Measurements from ENCODE around the gene EDDM13. TPM values are rescaled to one million over a fixed set of nuclear protein-coding genes. Genes with fewer than 3 reads are reported as not detected.
"Not testable (repeated sequence)": the region's sequence is repeated elsewhere in the genome, so short reads cannot be mapped to it uniquely, and the experiment has no call there.

EDDM13 gene
- polyA plus RNA-seq, 6 donors from 2014 or later = not detected

GRCh38 chr19:56316728-56317127 lies 44.2 kb downstream of the EDDM13 start:
- H3K36me3 Mint-ChIP-seq = no peaks in the 10 kb centered on the region
- DNase-seq = no peak
- no peak for ATAC-seq (ENCODE audit: low read depth in 2 of 2)
- H3K27ac Mint-ChIP-seq = peak overlapping the region in 2 of 6 donors; percentile 33 to 72
- peaks cover 18 to 25% (median 20%) of the 10 kb centered on the region in 3 donors for H3K4me1 Mint-ChIP-seq
- H3K4me3 Mint-ChIP-seq = peak overlapping the region in 4 of 8 donors; percentile 15 to 96 (median 83)
- H3K27me3 Mint-ChIP-seq = no peaks in the 10 kb centered on the region
- H3K9me3 Mint-ChIP-seq = no peaks in the 10 kb centered on the region

DNA sequence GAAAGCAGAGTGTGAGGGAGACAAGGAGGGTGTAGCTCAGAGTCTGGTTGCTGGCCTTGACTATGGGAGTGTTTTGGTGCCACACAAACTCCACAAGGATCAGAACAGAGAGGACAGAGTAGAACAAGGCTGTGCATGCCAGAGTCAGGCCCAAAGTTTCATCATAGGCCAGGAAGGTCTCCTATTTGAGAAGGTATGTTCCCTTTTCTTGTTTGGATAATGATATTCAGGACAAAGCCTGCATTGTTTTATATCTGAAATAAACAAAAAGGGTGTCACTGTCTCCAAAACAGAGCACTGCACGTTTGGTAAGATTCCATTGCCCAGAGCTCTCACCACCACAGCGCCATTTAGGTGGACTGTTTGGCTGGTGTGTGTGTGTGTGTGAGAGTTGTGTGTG lies 45.2 kb downstream of the EDDM13 start:
- Mint-ChIP-seq H3K4me3 (peak overlapping the region in 2 of 8 donors; percentile 20 to 62), H3K4me1 (peaks cover 26 to 33% (median 29%) of the 10 kb centered on the region in 3 donors), H3K36me3 (no peaks in the 10 kb centered on the region), H3K27me3 (no peaks in the 10 kb centered on the region), H3K9me3 (no peaks in the 10 kb centered on the region), H3K27ac (no peak overlapping the region)
- DNase-seq (no peak), ATAC-seq (ENCODE audit: low read depth in 2 of 2) (no peak)

DNA sequence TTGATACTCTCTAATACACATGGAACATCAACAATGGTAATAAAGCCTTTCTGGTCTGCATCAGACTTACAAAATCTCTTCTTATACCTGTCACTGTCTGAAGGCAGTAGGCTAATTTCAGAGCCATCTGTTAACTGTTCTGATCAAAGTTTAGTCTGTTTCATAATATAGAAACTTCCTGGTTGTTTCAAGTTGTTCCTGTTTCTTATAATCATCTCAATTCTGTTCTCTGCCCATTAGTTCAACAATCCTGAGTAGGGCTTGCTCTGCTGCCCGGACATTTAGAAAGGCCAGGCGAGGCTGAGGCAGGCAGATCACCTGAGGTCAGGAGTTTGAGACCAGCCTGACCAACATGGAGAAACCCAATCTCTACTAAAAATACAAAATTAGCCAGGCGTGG lies 47.4 kb downstream of the EDDM13 start:
- Mint-ChIP-seq H3K4me1 (peaks cover 15 to 24% (median 23%) of the 10 kb centered on the region in 3 donors), H3K27me3 (no peaks in the 10 kb centered on the region), H3K4me3 (peak overlapping the region in 1 of 8 donors; percentile 40), H3K27ac (peak overlapping the region in 1 of 6 donors; percentile 13), H3K36me3 (no peaks in the 10 kb centered on the region), H3K9me3 (peaks cover 0 to 6% (median 0%) of the 10 kb centered on the region in 7 donors)
- ATAC-seq (ENCODE audit: low read depth in 2 of 2) (no peak), DNase-seq (no peak)

DNA sequence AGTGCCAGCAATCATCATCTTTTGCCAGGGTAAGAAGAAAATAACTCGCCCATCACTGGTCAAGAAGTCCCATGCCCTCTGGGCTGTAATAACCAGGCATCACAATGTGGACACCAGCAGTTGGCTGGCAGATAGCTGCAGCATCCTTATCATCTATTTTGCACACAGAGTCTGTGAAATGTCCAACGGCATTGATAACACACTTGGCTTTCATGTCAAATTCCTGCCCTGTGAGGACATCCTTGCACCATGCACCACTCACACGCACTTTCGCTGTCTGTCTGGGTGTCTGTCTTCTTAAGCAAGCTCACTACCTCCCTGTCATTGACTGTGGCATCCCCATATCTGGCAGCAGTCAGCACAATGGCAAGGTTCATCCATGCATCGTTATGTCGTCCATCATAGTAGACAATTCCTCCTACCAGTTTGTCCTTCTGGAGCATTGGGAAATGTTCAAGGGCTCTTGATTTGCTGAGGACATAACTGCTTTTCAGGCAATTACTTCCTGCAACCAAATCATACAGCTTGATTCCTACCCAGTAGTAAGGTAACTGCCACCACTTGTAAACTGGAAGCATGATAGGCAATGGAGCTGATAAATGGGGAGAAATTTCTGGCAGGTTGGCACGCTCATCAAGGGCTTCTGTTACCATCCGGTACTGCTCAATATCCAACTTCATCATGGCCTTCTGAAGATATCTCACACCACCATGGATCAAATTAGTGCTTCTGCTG lies 48.9 kb downstream of the EDDM13 start:
- peak overlapping the region in 3 of 6 donors; percentile 5 to 88 (median 51) for H3K27ac Mint-ChIP-seq
- DNase-seq (no peak), ATAC-seq (ENCODE audit: low read depth in 2 of 2) (no peak)
- H3K4me1 Mint-ChIP-seq = peaks cover 10 to 14% (median 10%) of the 10 kb centered on the region in 3 donors
- no peaks in the 10 kb centered on the region for H3K36me3 Mint-ChIP-seq
- H3K9me3 Mint-ChIP-seq = peaks cover 0 to 6% (median 0%) of the 10 kb centered on the region in 7 donors
- H3K27me3 Mint-ChIP-seq = no peaks in the 10 kb centered on the region
- H3K4me3 Mint-ChIP-seq = peak overlapping the region in 2 of 8 donors; percentile 5 to 49

DNA sequence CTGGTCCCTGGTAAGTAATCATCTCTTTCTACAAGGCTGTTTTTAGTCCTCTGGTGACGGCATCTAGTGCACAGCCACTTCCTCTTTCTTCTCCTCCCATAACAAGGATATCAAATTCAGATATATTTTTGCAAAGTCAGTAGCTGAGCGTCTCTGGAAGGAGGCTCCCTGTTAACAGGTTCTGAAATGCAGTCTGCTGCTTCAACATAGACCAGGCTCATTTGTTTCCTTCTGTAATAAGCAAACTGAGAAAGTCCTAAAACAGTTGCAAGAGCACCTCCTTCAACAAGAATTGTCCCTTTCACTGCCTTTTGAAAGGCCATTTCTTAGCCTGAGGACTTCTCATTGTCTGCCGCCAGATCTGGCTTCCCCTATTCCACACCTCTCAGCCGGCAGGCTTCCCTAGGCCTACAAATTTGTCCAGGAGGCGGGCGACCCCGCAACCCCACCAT lies 49.5 kb downstream of the EDDM13 start:
- H3K4me1 Mint-ChIP-seq = peaks cover 10 to 14% (median 10%) of the 10 kb centered on the region in 3 donors
- no peaks in the 10 kb centered on the region for H3K27me3 Mint-ChIP-seq
- H3K4me3 Mint-ChIP-seq = peak overlapping the region in 2 of 8 donors; percentile 5 to 49
- peak overlapping the region in 5 of 6 donors; percentile 1 to 88 (median 51) for H3K27ac Mint-ChIP-seq
- ATAC-seq (ENCODE audit: low read depth in 2 of 2) = peak; percentile 69 to 79
- DNase-seq = peak; percentile 12
- no peaks in the 10 kb centered on the region for H3K36me3 Mint-ChIP-seq
- H3K9me3 Mint-ChIP-seq = peaks cover 0 to 6% (median 0%) of the 10 kb centered on the region in 7 donors

DNA sequence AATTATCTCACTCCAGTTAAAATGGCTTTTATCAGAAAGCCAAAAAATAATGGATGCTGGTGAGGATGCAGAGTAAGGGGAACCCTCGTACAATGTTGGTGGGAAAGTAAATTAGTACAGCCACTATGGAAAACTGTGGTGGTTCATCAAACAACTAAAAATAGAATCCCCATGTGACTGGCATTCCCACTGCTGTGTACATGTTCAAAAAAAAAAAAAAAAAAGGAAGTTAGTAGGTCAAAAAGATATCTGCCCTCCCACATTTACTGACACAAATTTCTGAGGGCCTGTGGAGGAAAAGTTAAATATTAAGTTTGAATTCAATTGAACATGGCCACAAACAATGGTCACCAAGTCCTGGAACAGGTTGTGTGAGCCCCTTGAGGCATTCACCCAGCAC lies 51.9 kb downstream of the EDDM13 start:
- DNase-seq (no peak), ATAC-seq (ENCODE audit: low read depth in 2 of 2) (no peak)
- no peak overlapping the region for H3K27ac Mint-ChIP-seq
- peaks cover 0 to 6% (median 0%) of the 10 kb centered on the region in 7 donors for H3K9me3 Mint-ChIP-seq
- no peaks in the 10 kb centered on the region for H3K36me3 Mint-ChIP-seq
- peaks cover 10 to 14% (median 10%) of the 10 kb centered on the region in 3 donors for H3K4me1 Mint-ChIP-seq
- H3K27me3 Mint-ChIP-seq = no peaks in the 10 kb centered on the region
- no peak overlapping the region for H3K4me3 Mint-ChIP-seq

GRCh38 chr19:56332695-56333094 lies 60.1 kb downstream of the EDDM13 start:
- Mint-ChIP-seq H3K27me3 (peaks cover 9 to 17% (median 13%) of the 10 kb centered on the region in 3 donors), H3K27ac (no peak overlapping the region), H3K9me3 (peaks cover 0 to 18% (median 2%) of the 10 kb centered on the region in 7 donors), H3K4me1 (no peaks in the 10 kb centered on the region), H3K36me3 (peaks cover 0 to 5% of the 10 kb centered on the region in 2 donors), H3K4me3 (no peak overlapping the region)
- DNase-seq = no peak
- no peak for ATAC-seq (ENCODE audit: low read depth in 2 of 2)

DNA sequence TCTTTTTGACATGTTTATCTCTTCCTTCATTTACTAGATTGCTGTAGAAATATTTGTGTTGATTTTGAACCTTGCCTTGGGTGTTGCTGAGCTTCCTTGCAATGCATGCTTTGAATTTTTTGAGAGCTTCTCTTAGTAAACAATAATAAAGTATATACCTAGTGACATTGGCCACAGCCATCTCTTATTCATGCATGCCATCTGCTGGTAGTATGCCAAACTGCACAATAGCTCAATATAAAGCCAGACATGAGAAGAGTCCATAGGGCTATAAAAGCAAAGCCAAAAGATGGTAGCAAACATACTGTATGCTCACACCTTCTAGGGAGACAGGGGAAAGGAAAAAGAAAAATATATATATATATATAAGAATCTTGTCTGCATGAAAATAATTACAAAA lies 61.0 kb downstream of the EDDM13 start:
- ATAC-seq (ENCODE audit: low read depth in 2 of 2) = peak; percentile 61 to 68
- Mint-ChIP-seq H3K9me3 (peaks cover 0 to 18% (median 2%) of the 10 kb centered on the region in 7 donors), H3K27me3 (peaks cover 9 to 17% (median 14%) of the 10 kb centered on the region in 3 donors), H3K36me3 (peaks cover 0 to 5% of the 10 kb centered on the region in 2 donors), H3K27ac (no peak overlapping the region), H3K4me1 (no peaks in the 10 kb centered on the region), H3K4me3 (no peak overlapping the region)
- peak; percentile 51 for DNase-seq

GRCh38 chr19:56335371-56335770 lies 62.8 kb downstream of the EDDM13 start:
- H3K4me1 Mint-ChIP-seq; ATAC-seq (ENCODE audit: low read depth in 2 of 2); H3K4me3 Mint-ChIP-seq; H3K27ac Mint-ChIP-seq; DNase-seq; H3K36me3 Mint-ChIP-seq: not testable (repeated sequence)
- Mint-ChIP-seq H3K27me3 (peaks cover 9 to 17% (median 14%) of the 10 kb centered on the region in 3 donors), H3K9me3 (peaks cover 0 to 18% (median 2%) of the 10 kb centered on the region in 7 donors)

DNA sequence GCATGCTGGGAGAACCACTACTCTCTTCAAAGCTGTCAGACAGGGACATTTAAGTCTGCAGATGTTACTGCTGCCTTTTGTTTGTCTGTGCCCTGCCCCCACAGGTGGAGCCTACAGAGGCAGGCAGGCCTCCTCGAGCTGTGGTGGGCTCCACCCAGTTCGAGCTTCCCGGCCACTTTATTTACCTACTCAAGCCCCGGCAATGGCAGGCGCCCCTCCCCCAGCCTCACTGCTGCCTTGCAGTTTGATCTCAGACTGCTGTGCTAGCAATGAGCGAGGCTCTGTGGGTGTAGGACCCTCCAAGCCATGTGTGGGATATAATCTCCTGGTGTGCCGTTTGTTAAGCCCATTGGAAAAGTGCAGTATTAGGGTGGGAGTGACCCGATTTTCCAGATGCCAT lies 64.5 kb downstream of the EDDM13 start:
- H3K9me3 Mint-ChIP-seq = peaks cover 0 to 27% (median 7%) of the 10 kb centered on the region in 7 donors
- not testable (repeated sequence) for H3K36me3 Mint-ChIP-seq; ATAC-seq (ENCODE audit: low read depth in 2 of 2); H3K4me3 Mint-ChIP-seq; H3K27ac Mint-ChIP-seq; DNase-seq; H3K4me1 Mint-ChIP-seq
- peaks cover 6 to 18% (median 15%) of the 10 kb centered on the region in 3 donors for H3K27me3 Mint-ChIP-seq

GRCh38 chr19:56339031-56339430 lies 66.5 kb downstream of the EDDM13 start:
- not testable (repeated sequence) for H3K4me1 Mint-ChIP-seq; H3K4me3 Mint-ChIP-seq; ATAC-seq (ENCODE audit: low read depth in 2 of 2); DNase-seq; H3K36me3 Mint-ChIP-seq; H3K27ac Mint-ChIP-seq
- Mint-ChIP-seq H3K9me3 (peaks cover 0 to 22% (median 15%) of the 10 kb centered on the region in 7 donors), H3K27me3 (peaks cover 4 to 26% (median 6%) of the 10 kb centered on the region in 3 donors)

- H3K27ac Mint-ChIP-seq = no peak overlapping the region
These were observed 69.4 kb downstream of the EDDM13 start for GRCh38 chr19:56341948-56342347.

GRCh38 chr19:56347163-56347778 lies 74.7 kb downstream of the EDDM13 start:
- no peak overlapping the region for H3K4me3 Mint-ChIP-seq
- ATAC-seq (ENCODE audit: low read depth in 2 of 2) (no peak), DNase-seq (no peak)
- H3K4me1 Mint-ChIP-seq = peaks cover 0 to 6% (median 0%) of the 10 kb centered on the region in 3 donors
- peaks cover 4 to 13% (median 6%) of the 10 kb centered on the region in 3 donors for H3K27me3 Mint-ChIP-seq
- no peak overlapping the region for H3K27ac Mint-ChIP-seq
- H3K36me3 Mint-ChIP-seq = peaks cover 7 to 8% of the 10 kb centered on the region in 2 donors
- peaks cover 0 to 9% (median 7%) of the 10 kb centered on the region in 7 donors for H3K9me3 Mint-ChIP-seq

More at GRCh38 chr19:56341948-56342347, 69.4 kb downstream of the EDDM13 start:
- no peak for DNase-seq
- Mint-ChIP-seq H3K27me3 (peaks cover 4 to 26% (median 6%) of the 10 kb centered on the region in 3 donors), H3K9me3 (peaks cover 0 to 22% (median 15%) of the 10 kb centered on the region in 7 donors), H3K4me3 (no peak overlapping the region), H3K36me3 (peaks cover 7 to 8% of the 10 kb centered on the region in 2 donors), H3K4me1 (no peaks in the 10 kb centered on the region)
- no peak for ATAC-seq (ENCODE audit: low read depth in 2 of 2)
